B cell (primary cell): ENCODE measurements around the gene CLEC6A. TPM values are rescaled to one million over a fixed set of nuclear protein-coding genes. Genes with fewer than 3 reads are reported as not detected.

Source experiments
- ATAC-seq: fragments of 200-7000 bp; cut with Tn5 transposase; one replicate; pipeline ENCODE4 v1.10.0; 2021; ENCODE audit warnings: low read depth, mild to moderate bottlenecking, moderate number of reproducible peaks, moderate library complexity
- CTCF ChIA-PET: fragments of 350-600 bp; sonication (Branson Sonifier 250); formaldehyde crosslinking; loops from one replicate; lab custom pipeline; 2021; ENCODE audit warnings: antibody characterized with exemption, inconsistent platforms; lab: Charles Lee
- POLR2A ChIA-PET: fragments of 350-600 bp; sonication (Branson Sonifier 250); formaldehyde crosslinking; loops from one replicate; lab custom pipeline; 2021; ENCODE audit warnings: antibody characterized with exemption; lab: Charles Lee
- DNase-seq: peaks from one replicate; pipeline ENCODE4 v3.0.0; 2013
- H2AFZ ChIP-seq: 2 replicates; pipeline ENCODE4 v1.6.1; 2012; ENCODE audit warnings: mild to moderate bottlenecking, low read depth, low read length; ENCODE audit not compliant: insufficient read depth, poor library complexity, severe bottlenecking
- H3K27ac ChIP-seq, 2 donors: 1 replicate in 1 of 2; 2 replicates in 1 of 2; pipeline ENCODE4 v1.5.1; 2012 to 2013; ENCODE audit warnings: low read length in 2 of 2, mild to moderate bottlenecking in 2 of 2, moderate library complexity in 1 of 2
- H3K27me3 ChIP-seq, 4 experiments: fragments of 200-600 bp in 1 of 4; sonication (generic) in 1 of 4; replicated peaks in 1 of 4; 1 replicate in 2 of 4; 2 replicates in 2 of 4; pipeline versions ENCODE4 v1.6.1 to v1.7.0; 2013 to 2016; ENCODE audit warnings: low read length in 3 of 4, mild to moderate bottlenecking in 2 of 4, mixed read lengths in 1 of 4, moderate library complexity in 1 of 4; ENCODE audit not compliant: insufficient read depth in 4 of 4, control insufficient read depth in 3 of 4; ENCODE audit errors: control extremely low read depth in 1 of 4
- H3K36me3 ChIP-seq, 2 experiments: replicated peaks in 1 of 2; 1 replicate in 1 of 2; 2 replicates in 1 of 2; pipeline versions ENCODE4 v1.6.1 to v1.7.1; 2013; ENCODE audit warnings: low read length in 1 of 2; ENCODE audit not compliant: insufficient read depth in 2 of 2, control insufficient read depth in 1 of 2; ENCODE audit errors: control extremely low read depth in 1 of 2, extremely low read depth in 1 of 2
- H3K4me1 ChIP-seq, 2 donors: fragments of 200-600 bp in 1 of 2; sonication (generic) in 1 of 2; 1 replicate in 1 of 2; 2 replicates in 1 of 2; pipeline versions ENCODE4 v1.5.1 to v1.6.1; 2013 to 2017; ENCODE audit warnings: low read length in 2 of 2; ENCODE audit not compliant: control insufficient read depth in 2 of 2, insufficient read depth in 2 of 2
- H3K4me2 ChIP-seq: replicated peaks from 2 replicates; pipeline ENCODE3; 2012; ENCODE audit warnings: mild to moderate bottlenecking, low read depth, low read length; ENCODE audit not compliant: poor library complexity, severe bottlenecking
- H3K4me3 ChIP-seq, 5 experiments: fragments of 200-600 bp in 1 of 5; sonication (generic) in 1 of 5; 1 replicate in 3 of 5; 2 replicates in 2 of 5; pipeline versions ENCODE4 v1.5.1 to v1.7.0; 2011 to 2016; ENCODE audit warnings: low read length in 4 of 5, mild to moderate bottlenecking in 4 of 5, low read depth in 2 of 5, control low read depth in 1 of 5, moderate library complexity in 1 of 5; ENCODE audit not compliant: insufficient read depth in 1 of 5; ENCODE audit errors: control extremely low read depth in 1 of 5, extremely low read depth in 1 of 5
- H3K79me2 ChIP-seq: fragments of 200-600 bp; sonication (generic); one replicate; pipeline ENCODE4 v1.6.0; 2016; ENCODE audit warnings: low read length; ENCODE audit not compliant: control insufficient read depth, insufficient read depth
- H3K9ac ChIP-seq: fragments of 200-600 bp; sonication (generic); 2 replicates; pipeline ENCODE4 v1.6.1; 2017; ENCODE audit warnings: mild to moderate bottlenecking, low read length, moderate library complexity
- H3K9me3 ChIP-seq, 3 donors: one replicate each; pipeline versions ENCODE4 v1.6.1 to v1.7.1; 2013; ENCODE audit warnings: low read length in 2 of 3; ENCODE audit not compliant: control insufficient read depth in 2 of 3, insufficient read depth in 1 of 3; ENCODE audit errors: control extremely low read depth in 1 of 3
- H4K20me1 ChIP-seq: 2 replicates; pipeline ENCODE4 v1.6.0; 2012; ENCODE audit warnings: mild to moderate bottlenecking, low read length; ENCODE audit not compliant: insufficient read depth, control insufficient read depth, poor library complexity, severe bottlenecking
- H3K27ac Mint-ChIP-seq: one replicate; pipeline ENCODE4 v1.8.0; 2021; ENCODE audit warnings: mixed read lengths
- H3K27me3 Mint-ChIP-seq: one replicate; pipeline ENCODE4 v1.8.0; 2021; ENCODE audit warnings: mixed read lengths
- H3K4me1 Mint-ChIP-seq: one replicate; pipeline ENCODE4 v1.8.0; 2021; ENCODE audit warnings: mixed read lengths
- H3K4me3 Mint-ChIP-seq: one replicate; pipeline ENCODE4 v1.8.0; 2021; ENCODE audit warnings: mixed read lengths
- H3K9me3 Mint-ChIP-seq: one replicate; pipeline ENCODE4 v1.8.0; 2022; ENCODE audit warnings: mixed read lengths; ENCODE audit not compliant: insufficient read depth
- EZH2 ChIP-seq: IDR thresholded peaks from 2 replicates; pipeline ENCODE4 v1.6.1; 2012; ENCODE audit warnings: borderline replicate concordance, low read depth, mild to moderate bottlenecking, moderate library complexity, low read length; ENCODE audit not compliant: insufficient read depth, poor library complexity, severe bottlenecking
- WGBS: methylation state at CpG from one replicate; pipeline ENCODE4 v1.1.5; 2013; ENCODE audit warnings: missing lambda C conversion rate; ENCODE audit not compliant: insufficient coverage; 5-methylcytosine and 5-hydroxymethylcytosine counted together
- intact Hi-C: fragments of 100-400 bp; cut with micrococcal nuclease; formaldehyde crosslinking; loops from one replicate; pipeline ENCODE4 v1.10.0; 2022
- polyA plus RNA-seq: library from polyadenylated mRNA; depleted of rRNA; stranded (reverse); fragments of >200 nt; gene quantifications from 2 replicates; pipeline ENCODE4 v1.2.3, GENCODE V29; 2012
- total RNA-seq, 2 donors: library from RNA; stranded (reverse); fragments of 120-200 nt in 1 of 2; gene quantifications; 1 replicate in 1 of 2; 2 replicates in 1 of 2; pipeline versions ENCODE4 v1.2.3 to v1.2.4, GENCODE V29; 2013 to 2022
- TF ChIP-seq, protein P1 (sequence below): fragments of 200-600 bp; IDR thresholded peaks from one replicate; pipeline ENCODE4 v1.8.0; 2022; ENCODE audit warnings: antibody characterized with exemption, mild to moderate bottlenecking

The CLEC6A gene
- total and polyA plus RNA-seq, 2 donors (not counting 1 experiment from before 2014, with no cell fraction given), result 0.07 TPM; not detected in 1

- no peaks in the 10 kb centered on the region for H3K9me3 Mint-ChIP-seq
- Histone ChIP-seq H3K36me3 (no peaks in the 10 kb centered on the region), H3K9ac (no peak overlapping the region), H3K4me1 (peaks cover 10 to 11% of the 10 kb centered on the region in 2 donors), H3K4me3 (no peak overlapping the region), H3K27ac (no peak overlapping the region), H3K4me2 (peak overlapping the region; percentile 12), H4K20me1 (no peaks in the 10 kb centered on the region), H3K9me3 (no peaks in the 10 kb centered on the region), H2AFZ (no peak overlapping the region), H3K27me3 (peaks cover 0 to 26% (median 6%) of the 10 kb centered on the region in 4 experiments), H3K79me2 (no peaks in the 10 kb centered on the region)
- POLR2A ChIA-PET, result no interaction called here
- peaks cover 49% of the 10 kb centered on the region for H3K27me3 Mint-ChIP-seq
- CTCF ChIA-PET, result no interaction called here
- H3K4me3 Mint-ChIP-seq, result no peak overlapping the region
- TF ChIP-seq, protein P1, sequence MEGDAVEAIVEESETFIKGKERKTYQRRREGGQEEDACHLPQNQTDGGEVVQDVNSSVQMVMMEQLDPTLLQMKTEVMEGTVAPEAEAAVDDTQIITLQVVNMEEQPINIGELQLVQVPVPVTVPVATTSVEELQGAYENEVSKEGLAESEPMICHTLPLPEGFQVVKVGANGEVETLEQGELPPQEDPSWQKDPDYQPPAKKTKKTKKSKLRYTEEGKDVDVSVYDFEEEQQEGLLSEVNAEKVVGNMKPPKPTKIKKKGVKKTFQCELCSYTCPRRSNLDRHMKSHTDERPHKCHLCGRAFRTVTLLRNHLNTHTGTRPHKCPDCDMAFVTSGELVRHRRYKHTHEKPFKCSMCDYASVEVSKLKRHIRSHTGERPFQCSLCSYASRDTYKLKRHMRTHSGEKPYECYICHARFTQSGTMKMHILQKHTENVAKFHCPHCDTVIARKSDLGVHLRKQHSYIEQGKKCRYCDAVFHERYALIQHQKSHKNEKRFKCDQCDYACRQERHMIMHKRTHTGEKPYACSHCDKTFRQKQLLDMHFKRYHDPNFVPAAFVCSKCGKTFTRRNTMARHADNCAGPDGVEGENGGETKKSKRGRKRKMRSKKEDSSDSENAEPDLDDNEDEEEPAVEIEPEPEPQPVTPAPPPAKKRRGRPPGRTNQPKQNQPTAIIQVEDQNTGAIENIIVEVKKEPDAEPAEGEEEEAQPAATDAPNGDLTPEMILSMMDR, result no peak
- no peak for TF ChIP-seq EZH2
- 61% methylated on average over 10 of the region's 12 CpGs for WGBS
- peaks cover 13% of the 10 kb centered on the region for H3K4me1 Mint-ChIP-seq
- H3K27ac Mint-ChIP-seq, result no peak overlapping the region
- ATAC-seq, result peak; percentile 36
- intact Hi-C loops, result no loop called here
- peak; percentile 42 for DNase-seq
Observed at GRCh38 chr12:8508910-8509841, 53.4 kb downstream of the CLEC6A start.

- CTCF ChIA-PET, result interaction anchor here (1.5 kb wide), 1 partner anchor 31 kb away, joined by 5 read pairs; no protein-coding TSS in a partner anchor
- no CpG with 5 or more reads among the region's 4 CpGs for WGBS
- no peak within 1 kb of the TSS for H3K27ac Mint-ChIP-seq
Observed at GRCh38 chr12:8513256-8513655, 57.5 kb downstream of the CLEC6A start, which contains the start of gene CLEC4D. Gene CLEC4D (plus strand): TSS chr12:8513503. CDS start chr12:8513733, 230 bp downstream.

More at GRCh38 chr12:8513256-8513655, 57.5 kb downstream of the CLEC6A start, which contains the start of gene CLEC4D:
- H3K4me1 Mint-ChIP-seq, result peaks cover 13% of the 10 kb centered on the region
- ATAC-seq (no peak), DNase-seq (no peak)
- intact Hi-C loops, result no loop called here
- no peak within 1 kb of the TSS for H2AFZ ChIP-seq
- peak within 1 kb of the TSS in 1 of 5 experiments; percentile 59 for H3K4me3 ChIP-seq
- peaks cover 0 to 18% (median 10%) of the 10 kb centered on the region in 4 experiments for H3K27me3 ChIP-seq
- peaks cover 47% of the 10 kb centered on the region for H3K27me3 Mint-ChIP-seq
- no peak within 1 kb of the TSS for H3K27ac ChIP-seq
- no peaks in the 10 kb centered on the region for H3K36me3 ChIP-seq
- TF ChIP-seq EZH2, result no peak
- TF ChIP-seq, protein P1, result no peak
- no peaks in the 10 kb centered on the region for H4K20me1 ChIP-seq
- H3K9ac ChIP-seq, result no peak within 1 kb of the TSS
- no peaks in the 10 kb centered on the region for H3K79me2 ChIP-seq
- H3K4me2 ChIP-seq, result no peak within 1 kb of the TSS
- no peaks in the 10 kb centered on the region for H3K9me3 Mint-ChIP-seq
- H3K4me3 Mint-ChIP-seq, result no peak within 1 kb of the TSS
- peaks cover 10 to 11% of the 10 kb centered on the region in 2 donors for H3K4me1 ChIP-seq
- no peaks in the 10 kb centered on the region for H3K9me3 ChIP-seq
- POLR2A ChIA-PET, result no interaction called here
